GM12801 (cell line): ENCODE data around the gene KIF3B.

ENCODE experiments used
- CTCF ChIP-seq: IDR thresholded peaks from one replicate; pipeline ENCODE4 v1.5.1; 2011; ENCODE audit warnings: control low read depth; ENCODE audit not compliant: insufficient read length; ENCODE audit errors: extremely low read depth

Gene KIF3B

GRCh38 chr20:32285082-32285620, 7.7 kb downstream of the KIF3B start:
- no peak for TF ChIP-seq CTCF

GRCh38 chr20:32285621-32286371, 8.3 kb downstream of the KIF3B start:
- TF ChIP-seq CTCF = no peak

DNA sequence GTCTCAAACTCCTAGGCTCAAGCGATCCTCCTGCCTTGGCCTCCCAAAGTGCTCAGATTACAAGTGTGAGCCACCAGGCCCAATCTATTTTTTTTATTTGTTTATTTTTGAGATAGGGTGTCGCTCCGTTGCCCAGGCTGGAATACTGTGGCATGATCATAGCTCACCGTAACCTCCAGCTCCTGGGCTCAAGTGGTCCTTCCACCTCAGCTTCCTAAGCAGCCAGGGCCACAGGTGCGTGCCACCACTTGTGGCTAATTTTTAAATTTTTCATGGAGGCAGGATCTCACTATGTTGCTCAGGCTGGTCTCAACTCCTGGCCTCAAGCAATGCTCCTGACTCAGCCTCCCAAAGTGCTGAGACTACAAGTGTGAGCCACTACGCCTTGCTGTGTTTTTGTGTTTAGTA, 9.8 kb downstream of the KIF3B start:
- no peak for TF ChIP-seq CTCF

- TF ChIP-seq CTCF = no peak
Measured at GRCh38 chr20:32288225-32288849, 10.9 kb downstream of the KIF3B start.

- TF ChIP-seq CTCF = no peak
Measured at GRCh38 chr20:32289661-32290431, 12.4 kb downstream of the KIF3B start.

GRCh38 chr20:32291166-32291565, 13.7 kb downstream of the KIF3B start:
- no peak for TF ChIP-seq CTCF

DNA sequence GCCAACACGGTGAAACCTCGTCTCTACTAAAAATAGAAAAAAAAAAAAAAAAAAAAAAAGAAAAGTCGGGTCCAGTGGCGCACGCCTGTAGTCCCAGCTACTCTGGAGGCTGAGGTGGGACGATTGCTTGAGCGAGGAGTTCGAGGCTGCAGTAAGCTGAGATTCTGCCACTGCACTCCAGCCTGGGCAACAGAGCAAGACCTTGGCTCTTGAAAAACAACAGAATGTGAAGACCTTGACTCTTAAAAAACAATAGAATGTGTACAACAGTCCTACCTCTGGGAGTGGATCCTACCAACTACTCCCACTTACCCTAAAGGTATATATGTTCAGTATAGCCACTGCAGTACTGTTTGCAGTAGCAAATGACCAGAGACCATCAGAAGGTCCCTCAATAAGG, 15.1 kb downstream of the KIF3B start:
- no peak for TF ChIP-seq CTCF
